ENCODE measurements around the gene SMCO2. TPM values are rescaled to one million over a fixed set of nuclear protein-coding genes. Genes with fewer than 3 reads are reported as not detected.

Gene SMCO2
- total and polyA plus RNA-seq, 2 of the 13 experiments (the other 11 are each of a cell fraction or from before 2014, with no cell fraction given), result 0.15 TPM; not detected in 1

- H3K27ac ChIP-seq (ENCODE audit: extremely low read length, insufficient read depth, low read length), result no peak overlapping the region
- ATAC-seq (no peak), FAIRE-seq (no peak), DNase-seq (ENCODE audit: low spot score) (no peak)
- intact Hi-C loops (cut with micrococcal nuclease; ENCODE audit: unreplicated experiment), result no loop called here
- no peaks in the 10 kb centered on the region for H3K36me3 ChIP-seq (replicated peaks in 1 of 2; ENCODE audit: control insufficient read depth in 1 of 2, insufficient read depth in 2 of 2, low read length in 2 of 2)
- no TSS peak for BruUV-seq (replicated peaks)
- no peak for TF ChIP-seq SRF (IDR thresholded peaks at IDR 0.05; ENCODE audit: low read depth, low read length)
- no peak for TF ChIP-seq FOXM1 (CRISPR knock-in tag; IDR thresholded peaks at IDR 0.05)
- TF ChIP-seq IKZF1 (IDR thresholded peaks at IDR 0.05), result no peak
- TF ChIP-seq MXD1 (CRISPR knock-in tag; IDR thresholded peaks at IDR 0.05), result no peak
- peak; percentile 75 for TF ChIP-seq ATF7 (IDR thresholded peaks at IDR 0.05)
- TF ChIP-seq ATF7 (CRISPR knock-in tag; IDR thresholded peaks at IDR 0.05), result no peak
- no peak for TF ChIP-seq SCMH1 (CRISPR knock-in tag; IDR thresholded peaks at IDR 0.05; ENCODE audit: borderline replicate concordance)
- no peak overlapping the region for H3K4me3 ChIP-seq (replicated peaks in 1 of 3; ENCODE audit: insufficient read depth in 1 of 3, low read depth in 2 of 3, low read length in 3 of 3)
- no peaks in the 10 kb centered on the region for H3K79me2 ChIP-seq (ENCODE audit: insufficient read depth, low read length)
- no peaks in the 10 kb centered on the region for H4K20me1 ChIP-seq (ENCODE audit: insufficient read depth, low read length)
- no peaks in the 10 kb centered on the region for H3K4me1 ChIP-seq (ENCODE audit: insufficient read depth, low read length)
- 96% methylated on average over 6 of the region's 6 CpGs for WGBS (ENCODE audit: low lambda C conversion rate)
- H3K9me3 ChIP-seq (ENCODE audit: low read length), result no peaks in the 10 kb centered on the region
- H3K9ac ChIP-seq (ENCODE audit: insufficient read depth, low read depth, low read length), result no peak overlapping the region
- POLR2A ChIA-PET, result no interaction called here
- H3K27me3 ChIP-seq (ENCODE audit: control insufficient read depth in 1 of 2, insufficient read depth in 2 of 2, low read length in 2 of 2), result no peaks in the 10 kb centered on the region
- in situ Hi-C loops (cut with HindIII; ENCODE audit: extremely low pct_ligation_motif_present, low pct_unique_long_range_greater_than_20kb), result no loop called here
- H3K4me2 ChIP-seq (ENCODE audit: low read depth, low read length), result no peak overlapping the region
- CTCF ChIA-PET (ENCODE audit: low intra/inter-chr PET ratio, low total read pairs), result no interaction called here
- no peak overlapping the region for H2AFZ ChIP-seq (ENCODE audit: low read length)
Measured at GRCh38 chr12:27426743-27427487, 19.6 kb upstream of the SMCO2 start.

GRCh38 chr12:27427824-27428223 is 18.7 kb upstream of the SMCO2 start:
- DNase-seq (ENCODE audit: low spot score), result no peak
- ChIA-PET POLR2A (no interaction called here), CTCF (ENCODE audit: low intra/inter-chr PET ratio, low total read pairs) (no interaction called here)
- FAIRE-seq, result no peak
- Histone ChIP-seq H3K4me2 (ENCODE audit: low read depth, low read length) (no peak overlapping the region), H4K20me1 (ENCODE audit: insufficient read depth, low read length) (no peaks in the 10 kb centered on the region), H3K4me3 (replicated peaks in 1 of 3; ENCODE audit: insufficient read depth in 1 of 3, low read depth in 2 of 3, low read length in 3 of 3) (no peak overlapping the region), H3K36me3 (replicated peaks in 1 of 2; ENCODE audit: control insufficient read depth in 1 of 2, insufficient read depth in 2 of 2, low read length in 2 of 2) (no peaks in the 10 kb centered on the region), H3K27ac (ENCODE audit: extremely low read length, insufficient read depth, low read length) (no peak overlapping the region), H2AFZ (ENCODE audit: low read length) (no peak overlapping the region), H3K9me3 (ENCODE audit: low read length) (no peaks in the 10 kb centered on the region), H3K27me3 (ENCODE audit: control insufficient read depth in 1 of 2, insufficient read depth in 2 of 2, low read length in 2 of 2) (no peaks in the 10 kb centered on the region), H3K4me1 (ENCODE audit: insufficient read depth, low read length) (no peaks in the 10 kb centered on the region), H3K79me2 (ENCODE audit: insufficient read depth, low read length) (no peaks in the 10 kb centered on the region), H3K9ac (ENCODE audit: insufficient read depth, low read depth, low read length) (no peak overlapping the region)
- WGBS (ENCODE audit: low lambda C conversion rate), result 42% methylated on average over 3 of the region's 3 CpGs
- intact Hi-C loops (cut with micrococcal nuclease; ENCODE audit: unreplicated experiment) (no loop called here), in situ Hi-C loops (cut with HindIII; ENCODE audit: extremely low pct_ligation_motif_present, low pct_unique_long_range_greater_than_20kb) (no loop called here)
- no peak for ATAC-seq
- TF ChIP-seq ZNF773 (CRISPR knock-in tag; IDR thresholded peaks at IDR 0.05; ENCODE audit: borderline replicate concordance), result no peak
- TF ChIP-seq ZBTB44 (CRISPR knock-in tag; IDR thresholded peaks at IDR 0.05), result no peak
- no peak for TF ChIP-seq NR1H2 (CRISPR knock-in tag; IDR thresholded peaks at IDR 0.05; ENCODE audit: borderline replicate concordance, low read depth)
- BruUV-seq (replicated peaks), result no TSS peak

Data from HepG2 (cell line).